HG03045 (cell line): ENCODE measurements around the gene NAT16.
"Not testable (repeated sequence)": the region's sequence is repeated elsewhere in the genome, so short reads cannot be mapped to it uniquely, and the experiment has no call there.

Experiments used
- ATAC-seq: cut with Tn5 transposase; IDR thresholded peaks from one replicate; pipeline ENCODE4 v1.9.1; 2021; ENCODE audit warnings: mild to moderate bottlenecking, moderate library complexity; ENCODE audit not compliant: unreplicated experiment

Gene NAT16

GRCh38 chr7:101129603-101130117, 50.4 kb downstream of the NAT16 start:
- no peak for ATAC-seq

GRCh38 chr7:101128040-101128834, 51.9 kb downstream of the NAT16 start:
- ATAC-seq, result no peak

- no peak for ATAC-seq
Measured at GRCh38 chr7:101127460-101128039, 52.5 kb downstream of the NAT16 start.

GRCh38 chr7:101126651-101127459, 53.2 kb downstream of the NAT16 start, which contains the start of gene SERPINE1:
TSS of gene SERPINE1 (plus strand) at chr7:101127104. CDS start at chr7:101128394, 1,290 bp downstream.
- ATAC-seq, result no peak

GRCh38 chr7:101125989-101126650, 54.0 kb downstream of the NAT16 start:
- ATAC-seq, result no peak

DNA sequence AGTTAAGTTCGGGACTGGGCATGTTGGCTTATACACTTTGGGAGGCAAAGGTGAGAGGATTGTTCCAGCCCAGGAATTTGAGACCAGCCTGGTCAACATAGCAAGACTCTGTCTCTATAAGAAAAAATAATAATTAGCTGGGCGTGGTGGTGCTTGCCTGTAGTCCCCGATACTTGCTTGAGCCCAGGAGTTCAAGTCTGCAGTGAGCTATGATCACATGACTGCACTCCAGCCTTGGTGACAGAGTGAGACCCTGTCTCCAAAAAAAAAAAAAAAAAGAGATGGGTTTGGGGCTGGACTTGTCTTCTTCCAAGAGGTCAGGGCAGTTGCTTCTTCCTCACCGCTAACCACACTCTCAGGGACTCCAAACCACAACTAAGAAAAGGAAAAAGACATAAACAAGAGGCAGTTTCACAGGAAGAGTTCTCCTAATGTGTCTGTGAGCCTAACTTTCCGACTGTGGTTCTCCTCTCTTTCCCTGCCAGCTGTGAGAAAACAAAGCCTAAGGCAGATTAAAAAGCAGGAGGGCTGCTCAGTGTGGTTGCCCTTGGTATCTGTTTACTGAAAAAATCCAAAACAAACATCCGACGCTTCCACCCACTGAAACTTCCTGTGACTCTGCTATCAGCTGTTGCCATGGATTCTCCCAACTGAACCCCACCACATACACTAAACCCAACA, 55.6 kb downstream of the NAT16 start:
- ATAC-seq, result no peak

GRCh38 chr7:101123703-101124068, 56.4 kb downstream of the NAT16 start:
- ATAC-seq, result no peak

DNA sequence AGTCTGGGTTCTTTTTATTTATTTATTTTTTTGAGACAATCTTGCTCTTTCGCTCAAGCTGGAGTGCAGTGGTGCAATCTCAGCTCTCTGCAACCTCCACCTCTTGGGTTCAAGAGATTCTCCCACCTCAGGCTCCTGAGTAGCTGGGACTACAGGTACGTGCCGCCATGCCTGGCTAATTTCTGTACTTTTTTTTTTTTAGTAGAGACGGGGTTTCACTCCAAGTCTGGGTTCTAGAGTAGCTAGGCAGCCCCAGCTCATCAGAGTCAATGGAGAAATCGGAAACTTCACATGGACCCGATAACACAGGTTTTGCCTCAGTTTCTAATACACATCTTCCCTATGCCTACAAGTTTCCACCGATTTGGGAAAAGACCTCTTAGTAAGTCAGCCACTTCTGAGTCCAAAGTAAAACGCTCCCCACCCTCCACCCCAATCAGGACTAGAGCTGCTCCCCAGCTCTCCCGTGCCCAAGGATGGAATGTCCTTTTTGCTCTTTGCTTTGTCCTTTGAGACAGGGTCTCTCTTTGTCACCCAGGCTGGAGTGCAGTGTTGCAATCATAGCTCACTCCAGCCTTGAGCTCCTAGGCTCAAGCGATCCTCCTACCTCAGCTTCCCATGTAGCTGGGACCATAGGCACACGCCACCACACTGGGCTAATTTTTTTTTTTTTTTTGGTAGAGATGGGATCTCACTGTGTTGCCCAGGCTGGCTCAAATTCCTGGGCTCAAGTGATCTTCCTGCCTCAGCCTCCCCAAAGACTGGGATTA, 57.0 kb downstream of the NAT16 start:
- no peak for ATAC-seq

DNA sequence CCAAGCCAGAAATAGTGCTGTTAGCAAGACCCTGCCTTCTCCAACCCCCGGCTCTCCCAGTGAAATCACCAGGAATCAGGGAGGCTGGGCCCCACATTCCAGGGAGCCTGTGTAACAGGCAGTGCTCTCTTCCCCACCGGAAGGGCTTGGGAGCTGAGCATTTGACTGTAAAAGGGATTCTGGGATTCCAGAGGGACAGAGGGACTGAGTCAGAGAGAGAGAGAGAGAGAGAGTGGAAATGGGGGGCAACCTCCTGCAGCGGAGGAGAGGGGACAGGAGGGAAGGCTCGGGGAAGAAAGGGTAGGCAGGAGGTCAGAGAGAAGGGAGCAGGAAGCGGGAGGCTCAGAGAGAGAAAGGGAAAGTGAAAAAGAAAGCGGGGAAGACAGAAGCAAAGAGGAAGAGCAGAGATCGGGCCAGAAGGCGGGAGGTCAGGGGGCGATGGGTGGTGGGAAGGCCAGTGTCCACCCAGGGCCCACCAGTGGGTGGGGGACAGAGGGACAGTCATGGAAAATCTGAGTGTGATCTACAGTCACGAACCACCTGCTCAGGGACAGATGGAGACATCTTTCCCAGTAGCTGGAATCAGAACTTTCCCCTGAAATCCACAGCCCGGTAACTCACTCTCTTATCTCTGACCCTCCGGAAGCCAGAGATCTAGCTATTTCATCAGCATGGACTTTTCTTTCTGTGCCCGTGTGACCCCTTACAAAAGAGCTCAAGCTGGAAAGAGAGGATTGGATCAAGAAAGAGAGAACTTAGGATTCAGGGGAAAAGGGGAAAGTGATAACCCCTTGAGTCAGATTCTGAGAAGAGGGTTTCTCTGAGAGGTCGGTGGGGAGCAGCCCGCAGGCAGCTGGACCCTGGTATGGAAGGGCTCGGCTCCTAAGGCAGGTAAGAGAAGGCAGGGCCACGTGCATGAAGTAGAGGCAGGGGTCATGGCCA, 57.8 kb downstream of the NAT16 start:
- ATAC-seq, result no peak

DNA sequence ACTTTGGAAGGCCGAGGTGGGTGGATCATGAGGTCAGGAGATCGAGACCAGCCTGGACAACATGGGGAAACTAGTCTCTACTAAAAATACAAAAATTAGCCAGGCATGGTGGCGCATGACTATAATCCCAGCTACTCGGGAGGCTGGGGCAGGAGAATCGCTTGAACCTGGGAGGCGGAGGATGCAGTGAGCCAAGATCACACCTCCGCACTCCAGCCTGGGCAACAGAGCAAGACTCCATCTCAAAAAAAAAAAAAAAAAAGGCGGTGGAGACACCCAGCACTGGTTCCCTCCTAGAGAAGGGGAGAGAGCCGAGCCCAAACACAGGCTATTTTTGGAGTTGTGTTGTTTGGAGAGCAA, 58.5 kb downstream of the NAT16 start:
- ATAC-seq, result not testable (repeated sequence)
